G401 (cell line): ENCODE results near the gene PNLDC1. TPM values are rescaled to one million over a fixed set of nuclear protein-coding genes. Genes with fewer than 3 reads are reported as not detected.
"Not testable (repeated sequence)": the region's sequence is repeated elsewhere in the genome, so short reads cannot be mapped to it uniquely, and the experiment has no call there.

Experiments used
- DNase-seq: peaks from one replicate; pipeline ENCODE4 v3.0.0-alpha.2; 2015; ENCODE audit warnings: low spot score
- in situ Hi-C: cut with HindIII; loops from 2 replicates; pipeline ENCODE4 v1.10.0; 2016; ENCODE audit warnings: low sequenced_read_pairs, mixed read lengths
- total RNA-seq: library from RNA; depleted of rRNA; stranded (reverse); fragments of >200 nt; shearing (Covaris generic); gene quantifications from 2 replicates; pipeline ENCODE4 v1.2.3, GENCODE V29; 2014

PNLDC1 gene
- total RNA-seq, 1 experiment from 2014 or later: not detected

DNA sequence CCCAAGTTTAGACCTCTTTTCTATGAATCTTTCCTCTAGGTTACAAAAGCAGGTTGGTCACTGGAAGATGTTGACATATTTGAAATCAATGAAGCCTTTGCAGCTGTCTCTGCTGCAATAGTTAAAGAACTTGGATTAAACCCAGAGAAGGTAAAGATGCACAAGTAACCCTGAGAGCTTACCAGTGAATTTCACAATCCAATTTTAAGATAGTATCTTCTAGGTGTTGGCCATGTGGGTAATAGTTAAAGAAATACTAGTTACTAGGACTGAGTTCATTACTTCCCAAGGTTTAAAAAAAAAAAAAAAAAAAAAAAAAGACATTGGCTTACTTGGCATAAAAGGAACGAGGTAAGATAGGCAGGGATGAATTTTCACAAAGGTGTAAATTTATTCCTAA, 21.9 kb upstream of the PNLDC1 start:
- no peak for DNase-seq
- in situ Hi-C loops: no loop called here

DNA sequence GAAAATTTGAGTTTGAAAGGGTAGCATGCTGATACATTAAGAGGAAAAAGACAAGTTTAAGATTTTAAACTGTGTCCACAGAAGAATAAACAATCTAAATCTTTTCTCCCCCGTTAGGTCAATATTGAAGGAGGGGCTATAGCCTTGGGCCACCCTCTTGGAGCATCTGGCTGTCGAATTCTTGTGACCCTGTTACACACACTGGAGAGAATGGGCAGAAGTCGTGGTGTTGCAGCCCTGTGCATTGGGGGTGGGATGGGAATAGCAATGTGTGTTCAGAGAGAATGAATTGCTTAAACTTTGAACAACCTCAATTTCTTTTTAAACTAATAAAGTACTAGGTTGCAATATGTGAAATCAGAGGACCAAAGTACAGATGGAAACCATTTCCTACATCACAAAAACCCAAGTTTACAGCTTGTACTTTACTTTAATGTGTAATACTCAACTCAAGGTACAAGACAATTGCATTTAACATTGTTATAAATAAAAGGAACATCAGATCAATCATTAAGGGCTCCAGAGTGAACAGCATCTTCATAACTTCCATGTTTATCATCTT, 21.5 kb upstream of the PNLDC1 start:
- in situ Hi-C loops: no loop called here
- no peak for DNase-seq

- in situ Hi-C loops: no loop called here
- DNase-seq: no peak
Measured at GRCh38 chr6:159788276-159788675, 11.8 kb upstream of the PNLDC1 start.

DNA sequence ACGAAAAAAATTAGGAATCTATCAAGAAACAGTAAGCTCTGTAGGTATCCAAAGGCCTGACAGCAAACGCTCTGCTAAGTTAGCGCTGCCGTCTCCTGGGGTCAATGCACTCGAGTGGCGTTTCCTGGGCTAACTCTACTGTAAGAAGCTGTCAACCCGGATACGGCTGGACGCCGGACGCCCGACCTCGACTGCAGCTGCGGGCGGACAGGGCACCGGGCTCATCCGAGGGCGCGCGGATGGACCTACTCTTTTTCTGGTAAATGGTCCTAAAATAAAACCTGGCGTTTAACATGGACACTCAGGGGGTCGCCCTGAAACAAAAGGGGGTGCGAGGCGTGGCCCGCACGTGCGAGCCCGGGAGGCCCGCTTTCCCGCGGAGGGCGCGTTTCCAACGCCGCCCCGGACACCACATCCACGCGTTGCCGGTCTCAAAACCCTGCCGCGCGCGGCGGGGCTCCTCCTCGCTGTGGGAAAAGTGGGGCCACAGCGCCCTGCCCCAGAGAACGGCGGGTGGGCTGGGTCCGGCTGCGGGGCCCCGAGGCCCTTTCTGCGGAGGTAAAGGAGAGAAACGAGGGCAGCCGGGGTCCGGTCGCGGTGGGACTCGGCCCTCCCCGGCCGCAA, 11.2 kb upstream of the PNLDC1 start:
- in situ Hi-C loops: no loop called here
- DNase-seq: no peak

- in situ Hi-C loops: no loop called here
- peak; percentile 99 for DNase-seq
Measured at GRCh38 chr6:159789377-159790148, 10.5 kb upstream of the PNLDC1 start, which contains the start of gene TCP1. TSS of gene TCP1 (minus strand) at chr6:159789602. CDS start at chr6:159789468, 134 bp downstream.

- DNase-seq: peak; percentile 99
- in situ Hi-C loops: no loop called here
Measured at GRCh38 chr6:159790149-159790955, 9.7 kb upstream of the PNLDC1 start, which contains the start of gene MRPL18. TSS of gene MRPL18 (plus strand) at chr6:159790467. CDS start at chr6:159790588, 121 bp downstream.

GRCh38 chr6:159790956-159791598, 9.0 kb upstream of the PNLDC1 start:
- in situ Hi-C loops: no loop called here
- peak; percentile 7 for DNase-seq

GRCh38 chr6:159794976-159795375, 5.1 kb upstream of the PNLDC1 start:
- in situ Hi-C loops, DNase-seq: not testable (repeated sequence)

DNA sequence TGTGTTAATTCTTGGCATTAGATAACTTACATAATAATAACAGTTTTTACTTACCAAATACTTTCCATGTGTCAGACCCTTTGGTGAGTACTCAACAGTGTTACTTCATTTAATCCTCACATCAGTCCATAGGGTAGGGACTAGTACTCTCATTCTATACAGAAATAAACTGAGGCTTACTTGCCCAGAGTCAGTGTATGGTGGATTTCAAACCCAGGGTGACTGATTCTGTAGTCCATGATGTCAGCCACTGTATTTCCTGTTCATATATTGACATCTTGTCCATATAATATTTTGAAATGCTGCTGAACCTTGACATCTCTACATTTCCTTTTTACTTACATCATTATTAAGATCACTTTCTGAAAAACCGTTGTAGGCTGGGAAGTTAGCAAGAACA, 2.5 kb upstream of the PNLDC1 start:
- no peak for DNase-seq
- in situ Hi-C loops: no loop called here

GRCh38 chr6:159801935-159802334, 1.9 kb downstream of the PNLDC1 start:
- no peak for DNase-seq
- in situ Hi-C loops: no loop called here

DNA sequence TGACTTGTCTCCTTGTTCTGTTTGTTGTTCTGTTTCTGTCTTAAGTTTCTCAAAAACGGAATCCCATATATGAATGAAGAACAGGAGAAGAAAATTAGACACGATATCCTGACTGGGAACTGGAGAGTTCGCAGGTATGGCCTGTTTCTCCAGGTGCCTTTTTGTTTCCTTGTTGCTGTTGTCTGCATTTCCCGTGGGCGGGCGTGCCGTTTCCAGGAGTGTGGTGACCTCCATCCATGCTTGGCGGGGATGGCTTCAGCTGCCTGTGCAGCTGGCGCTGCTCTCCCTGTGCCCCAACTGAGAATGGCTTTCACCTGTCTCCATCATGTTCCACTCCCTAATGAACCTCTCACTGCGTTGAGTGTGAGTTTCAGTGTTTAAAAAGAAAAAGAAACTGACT, 4.4 kb downstream of the PNLDC1 start:
- in situ Hi-C loops: no loop called here
- no peak for DNase-seq

DNA sequence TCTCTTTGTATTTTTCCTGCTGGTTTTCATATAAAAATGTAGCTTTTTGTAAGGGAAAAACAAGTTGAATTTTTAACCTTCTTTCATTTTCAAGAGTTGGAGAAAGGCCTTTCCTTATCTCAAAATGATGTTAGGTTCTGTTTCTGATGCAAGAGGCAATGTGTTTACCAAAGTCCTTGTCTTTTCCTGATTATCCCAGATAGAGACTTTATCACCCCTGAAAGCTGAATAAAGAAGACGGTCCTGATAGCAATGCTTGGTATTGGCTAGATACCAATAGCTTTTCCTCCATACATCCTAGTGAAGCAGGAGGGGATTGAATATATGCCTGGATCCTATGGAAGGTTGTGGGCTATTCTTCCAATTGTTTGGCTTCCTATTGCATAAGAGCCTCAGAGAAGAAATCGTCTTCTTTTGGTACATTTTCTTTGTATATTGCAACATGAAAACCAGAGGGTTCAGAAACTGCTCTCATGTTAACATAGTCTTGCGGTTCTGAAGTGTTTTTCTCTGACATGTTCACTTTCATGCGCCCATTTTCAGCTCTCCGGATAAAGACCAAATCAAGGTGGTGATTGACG, 5.5 kb downstream of the PNLDC1 start:
- in situ Hi-C loops: no loop called here
- DNase-seq: no peak

GRCh38 chr6:159806021-159806458, 6.0 kb downstream of the PNLDC1 start:
- DNase-seq: no peak
- in situ Hi-C loops: no loop called here

DNA sequence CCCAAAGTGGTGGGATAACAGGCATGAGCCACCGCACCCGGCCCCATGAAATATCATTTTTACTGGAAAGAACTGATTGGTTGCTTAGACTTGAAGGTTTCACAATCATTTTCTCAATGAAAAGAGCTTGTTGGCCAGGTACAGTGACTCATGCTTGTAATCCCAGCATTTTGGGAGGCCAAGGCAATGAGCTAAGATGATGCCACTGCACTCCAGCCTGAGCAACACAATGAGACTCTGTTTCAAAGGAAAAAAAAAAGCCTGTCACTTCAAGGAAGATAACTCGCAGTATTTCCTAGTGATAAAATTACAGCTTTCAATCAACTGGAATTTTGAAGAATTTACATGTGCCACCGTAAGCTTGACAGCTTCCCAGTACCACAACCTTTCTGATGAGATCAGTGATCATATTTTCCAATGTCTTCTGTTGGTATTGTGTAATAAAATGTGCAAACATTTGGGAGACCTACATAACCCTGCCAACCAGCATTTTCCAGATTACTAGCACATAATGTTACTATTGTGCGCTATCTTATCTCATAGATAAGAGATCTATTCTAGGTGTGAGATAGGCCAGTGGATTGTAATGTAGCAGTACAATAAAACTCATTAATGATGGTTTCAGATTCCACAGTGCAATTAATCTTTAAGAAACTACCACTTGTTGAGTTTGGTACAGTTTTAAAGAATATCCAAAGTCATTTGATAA, 7.2 kb downstream of the PNLDC1 start:
- no peak for DNase-seq
- in situ Hi-C loops: no loop called here

DNA sequence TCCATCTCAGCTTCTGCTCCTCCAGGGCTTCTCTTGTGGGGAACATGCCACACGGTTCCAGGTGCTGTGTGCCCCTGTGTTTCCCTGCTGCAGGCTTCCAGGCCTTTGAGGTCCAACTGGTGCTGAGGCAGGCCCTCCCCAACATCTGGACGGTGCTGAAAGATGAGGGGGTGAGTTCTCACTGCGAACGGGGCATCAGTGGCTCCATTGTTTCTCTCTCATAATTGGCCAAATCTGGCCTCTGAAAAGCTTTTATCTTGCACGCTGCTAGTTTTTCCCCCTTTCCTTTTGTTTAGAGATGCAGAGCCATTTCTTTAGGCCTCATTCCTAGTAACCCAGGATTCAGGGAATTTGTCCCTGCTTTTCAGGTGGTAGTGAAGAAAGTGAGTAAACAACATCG, 8.6 kb downstream of the PNLDC1 start:
- no peak for DNase-seq
- in situ Hi-C loops: no loop called here

DNA sequence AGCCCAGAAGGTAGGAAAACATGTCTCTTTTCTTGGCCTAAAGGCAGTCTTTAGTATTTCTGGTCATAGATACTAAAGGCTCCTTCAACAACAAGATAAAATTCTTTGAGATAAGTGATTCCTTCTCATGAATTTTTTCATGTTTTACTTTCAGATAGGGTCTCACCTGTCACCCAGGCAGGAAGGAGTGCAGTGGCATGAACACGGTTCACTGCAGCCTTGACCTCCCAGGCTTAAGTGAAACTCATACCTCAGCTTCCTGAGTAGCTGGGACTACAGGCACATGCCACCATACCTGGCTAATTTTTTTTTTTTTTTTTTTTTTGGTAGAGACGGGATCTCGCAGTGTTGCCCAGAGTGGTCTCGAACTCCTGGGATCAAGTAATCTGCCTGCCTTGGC, 9.1 kb downstream of the PNLDC1 start:
- DNase-seq: no peak
- in situ Hi-C loops: no loop called here

DNA sequence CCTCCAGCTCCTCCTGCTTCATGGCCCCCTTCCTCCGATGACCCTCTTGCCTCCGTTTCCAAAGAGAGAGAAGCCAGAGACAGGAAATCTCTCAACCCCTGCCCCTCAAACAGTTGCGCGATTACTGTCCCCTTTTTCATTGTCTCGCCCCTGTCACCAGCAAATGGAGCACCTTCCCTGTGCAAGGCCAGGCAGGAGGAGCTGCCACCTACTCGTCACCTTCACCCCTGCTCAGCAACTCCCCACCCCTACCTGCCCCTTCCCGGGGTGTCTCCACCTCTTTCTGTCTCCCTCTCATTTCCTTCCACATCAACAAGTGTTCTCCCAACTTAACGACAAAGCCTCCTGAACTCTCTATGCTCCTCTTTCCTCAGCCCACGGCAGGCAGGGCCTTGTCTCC, 13.7 kb downstream of the PNLDC1 start:
- no peak for DNase-seq
- in situ Hi-C loops: no loop called here

GRCh38 chr6:159815410-159815809, 15.3 kb downstream of the PNLDC1 start:
- in situ Hi-C loops: no loop called here
- DNase-seq: no peak
